HEK293 (cell line): Measurements from ENCODE around the gene CMTM1.

Experiments used
- EGR2 ChIP-seq: fragments of 450-650 bp; formaldehyde crosslinking; IDR thresholded peaks from 2 replicates; pipeline ENCODE4 v1.5.1; 2016; ENCODE audit warnings: low read depth, missing biosample characterization, missing genetic modification characterization
- GFI1B ChIP-seq: fragments of 450-650 bp; formaldehyde crosslinking; IDR thresholded peaks from 2 replicates; pipeline ENCODE4 v1.5.1; 2016; ENCODE audit warnings: missing biosample characterization, missing genetic modification characterization
- GLI2 ChIP-seq: fragments of 450-650 bp; formaldehyde crosslinking; IDR thresholded peaks from 2 replicates; pipeline ENCODE4; 2017; ENCODE audit warnings: missing biosample characterization, missing genetic modification characterization, low read depth, borderline replicate concordance
- INSM2 ChIP-seq: fragments of 450-650 bp; formaldehyde crosslinking; IDR thresholded peaks from 2 replicates; pipeline ENCODE4 v1.5.1; 2016; ENCODE audit warnings: missing biosample characterization, missing genetic modification characterization
- KLF16 ChIP-seq: fragments of 450-650 bp; formaldehyde crosslinking; IDR thresholded peaks from 2 replicates; pipeline ENCODE4 v1.5.1; 2017; ENCODE audit warnings: missing biosample characterization, missing genetic modification characterization
- KLF8 ChIP-seq: fragments of 450-650 bp; formaldehyde crosslinking; IDR thresholded peaks from 2 replicates; pipeline ENCODE4 v1.5.1; 2016; ENCODE audit warnings: missing biosample characterization, missing genetic modification characterization
- TCF7L2 ChIP-seq: IDR thresholded peaks from 2 replicates; pipeline ENCODE4 v1.6.1; 2011; ENCODE audit warnings: low read depth, mild to moderate bottlenecking, inconsistent platforms, low read length, moderate library complexity, borderline replicate concordance
- TRIM28 ChIP-seq: IDR thresholded peaks from 2 replicates; pipeline ENCODE4 v1.6.1; 2011; ENCODE audit warnings: low read length, control low read depth, borderline replicate concordance
- WT1 ChIP-seq: fragments of 450-650 bp; formaldehyde crosslinking; IDR thresholded peaks from 2 replicates; pipeline ENCODE4 v1.5.1; 2016; ENCODE audit warnings: missing biosample characterization, missing genetic modification characterization
- YY2 ChIP-seq: fragments of 450-650 bp; formaldehyde crosslinking; IDR thresholded peaks from 2 replicates; pipeline ENCODE4 v1.5.1; 2016; ENCODE audit warnings: missing biosample characterization, missing genetic modification characterization
- ZBTB17 ChIP-seq: fragments of 450-650 bp; formaldehyde crosslinking; IDR thresholded peaks from 2 replicates; pipeline ENCODE4 v1.5.1; 2016; ENCODE audit warnings: missing biosample characterization, missing genetic modification characterization
- ZBTB21 ChIP-seq: fragments of 450-650 bp; formaldehyde crosslinking; IDR thresholded peaks from 2 replicates; pipeline ENCODE4 v1.5.1; 2017; ENCODE audit warnings: missing biosample characterization, missing genetic modification characterization
- ZBTB7A ChIP-seq: fragments of 450-650 bp; formaldehyde crosslinking; IDR thresholded peaks from 2 replicates; pipeline ENCODE4 v1.5.1; 2016; ENCODE audit warnings: low read depth, missing biosample characterization, missing genetic modification characterization
- ZEB2 ChIP-seq: fragments of 450-650 bp; formaldehyde crosslinking; IDR thresholded peaks from 2 replicates; pipeline ENCODE4 v1.5.1; 2016; ENCODE audit warnings: missing biosample characterization, missing genetic modification characterization
- ZFP37 ChIP-seq: fragments of 450-650 bp; formaldehyde crosslinking; IDR thresholded peaks from 2 replicates; pipeline ENCODE4 v1.5.1; 2016; ENCODE audit warnings: missing biosample characterization, missing genetic modification characterization
- ZIC2 ChIP-seq: fragments of 450-650 bp; formaldehyde crosslinking; IDR thresholded peaks from 2 replicates; pipeline ENCODE4 v1.5.1; 2016; ENCODE audit warnings: missing biosample characterization, missing genetic modification characterization
- ZNF132 ChIP-seq: fragments of 450-650 bp; formaldehyde crosslinking; IDR thresholded peaks from 2 replicates; pipeline ENCODE4 v1.5.1; 2017; ENCODE audit warnings: missing biosample characterization, missing genetic modification characterization, borderline replicate concordance
- ZNF146 ChIP-seq: fragments of 450-650 bp; formaldehyde crosslinking; IDR thresholded peaks from 2 replicates; pipeline ENCODE4 v1.5.1; 2016; ENCODE audit warnings: missing biosample characterization, missing genetic modification characterization
- ZNF311 ChIP-seq: fragments of 450-650 bp; formaldehyde crosslinking; IDR thresholded peaks from 2 replicates; pipeline ENCODE4 v1.5.1; 2017; ENCODE audit warnings: missing biosample characterization, missing genetic modification characterization, borderline replicate concordance
- ZNF394 ChIP-seq: fragments of 450-650 bp; formaldehyde crosslinking; IDR thresholded peaks from 2 replicates; pipeline ENCODE4 v1.5.1; 2016; ENCODE audit warnings: missing biosample characterization, missing genetic modification characterization, mild to moderate bottlenecking, moderate library complexity, borderline replicate concordance
- ZNF398 ChIP-seq: fragments of 450-650 bp; formaldehyde crosslinking; IDR thresholded peaks from 2 replicates; pipeline ENCODE4 v1.5.1; 2017; ENCODE audit warnings: missing biosample characterization, missing genetic modification characterization
- ZNF423 ChIP-seq: fragments of 450-650 bp; formaldehyde crosslinking; IDR thresholded peaks from 2 replicates; pipeline ENCODE4 v1.5.1; 2016; ENCODE audit warnings: missing biosample characterization, missing genetic modification characterization
- ZNF426 ChIP-seq: fragments of 450-650 bp; formaldehyde crosslinking; IDR thresholded peaks from 2 replicates; pipeline ENCODE4 v1.5.1; 2017; ENCODE audit warnings: missing biosample characterization, missing genetic modification characterization, mild to moderate bottlenecking, inconsistent platforms, moderate library complexity
- ZNF433 ChIP-seq: fragments of 450-650 bp; formaldehyde crosslinking; IDR thresholded peaks from 2 replicates; pipeline ENCODE4 v1.5.1; 2016; ENCODE audit warnings: missing biosample characterization, missing genetic modification characterization, low read depth
- ZNF670 ChIP-seq: fragments of 450-650 bp; formaldehyde crosslinking; IDR thresholded peaks from 2 replicates; pipeline ENCODE4 v1.5.1; 2016; ENCODE audit warnings: missing biosample characterization, missing genetic modification characterization, low read depth
- ZNF785 ChIP-seq: fragments of 450-650 bp; formaldehyde crosslinking; IDR thresholded peaks from 2 replicates; pipeline ENCODE4 v1.5.1; 2016; ENCODE audit warnings: missing biosample characterization, missing genetic modification characterization
- ZSCAN30 ChIP-seq: fragments of 450-650 bp; IDR thresholded peaks from 2 replicates; pipeline ENCODE4 v1.5.1; 2018; ENCODE audit warnings: missing biosample characterization, mild to moderate bottlenecking, missing genetic modification characterization, moderate library complexity
- TF ChIP-seq, protein P1 (sequence below): fragments of 450-650 bp; formaldehyde crosslinking; IDR thresholded peaks from 2 replicates; pipeline ENCODE4 v1.5.1; 2016; ENCODE audit warnings: missing biosample characterization, missing genetic modification characterization
- TF ChIP-seq, protein P2 (sequence below): fragments of 450-650 bp; formaldehyde crosslinking; conservative IDR thresholded peaks from 2 replicates; pipeline ENCODE4 v1.5.1; 2016; ENCODE audit warnings: low read depth, missing biosample characterization, missing genetic modification characterization

The CMTM1 gene

GRCh38 chr16:66603537-66604375 lies 37.5 kb downstream of the CMTM1 start (continued):
- peak; percentile 99 for TF ChIP-seq ZNF398 (tag by site-specific recombination)
- no peak for TF ChIP-seq ZNF670 (tag by site-specific recombination)
- TF ChIP-seq ZNF146 (tag by site-specific recombination): no peak
- peak; percentile 63; the same call in 1 of the 2 replicates for TF ChIP-seq TRIM28
- no peak; the same call in none of the 2 replicates for TF ChIP-seq ZEB2 (tag by site-specific recombination)
- TF ChIP-seq ZIC2: 0 out of 2 replicates have a peak, but pooled peaks have one; percentile 20
- 0 out of 2 replicates have a peak, but pooled peaks have one; percentile 43 for TF ChIP-seq ZNF423 (tag by site-specific recombination)
- no peak for TF ChIP-seq ZNF311 (tag by site-specific recombination)
- TF ChIP-seq GFI1B (tag by site-specific recombination): peak; percentile 54; the same call in 1 of the 2 replicates
- TF ChIP-seq ZNF433 (tag by site-specific recombination): no peak
- TF ChIP-seq ZNF426 (tag by site-specific recombination): no peak
- peak; percentile 27; the same call in 1 of the 2 replicates for TF ChIP-seq ZFP37
- TF ChIP-seq KLF16 (tag by site-specific recombination): peak; percentile 95
- no peak for TF ChIP-seq EGR2
- peak; percentile 52; the same call in 1 of the 2 replicates for TF ChIP-seq YY2 (tag by site-specific recombination)
- no peak for TF ChIP-seq TCF7L2
- TF ChIP-seq, protein P1, sequence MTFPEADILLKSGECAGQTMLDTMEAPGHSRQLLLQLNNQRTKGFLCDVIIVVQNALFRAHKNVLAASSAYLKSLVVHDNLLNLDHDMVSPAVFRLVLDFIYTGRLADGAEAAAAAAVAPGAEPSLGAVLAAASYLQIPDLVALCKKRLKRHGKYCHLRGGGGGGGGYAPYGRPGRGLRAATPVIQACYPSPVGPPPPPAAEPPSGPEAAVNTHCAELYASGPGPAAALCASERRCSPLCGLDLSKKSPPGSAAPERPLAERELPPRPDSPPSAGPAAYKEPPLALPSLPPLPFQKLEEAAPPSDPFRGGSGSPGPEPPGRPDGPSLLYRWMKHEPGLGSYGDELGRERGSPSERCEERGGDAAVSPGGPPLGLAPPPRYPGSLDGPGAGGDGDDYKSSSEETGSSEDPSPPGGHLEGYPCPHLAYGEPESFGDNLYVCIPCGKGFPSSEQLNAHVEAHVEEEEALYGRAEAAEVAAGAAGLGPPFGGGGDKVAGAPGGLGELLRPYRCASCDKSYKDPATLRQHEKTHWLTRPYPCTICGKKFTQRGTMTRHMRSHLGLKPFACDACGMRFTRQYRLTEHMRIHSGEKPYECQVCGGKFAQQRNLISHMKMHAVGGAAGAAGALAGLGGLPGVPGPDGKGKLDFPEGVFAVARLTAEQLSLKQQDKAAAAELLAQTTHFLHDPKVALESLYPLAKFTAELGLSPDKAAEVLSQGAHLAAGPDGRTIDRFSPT (tag by site-specific recombination): peak; percentile 38; the same call in 1 of the 2 replicates
- TF ChIP-seq ZSCAN30 (tag by site-specific recombination): 0 out of 2 replicates have a peak, but pooled peaks have one; percentile 23
- no peak for TF ChIP-seq ZNF132 (tag by site-specific recombination)
- TF ChIP-seq ZNF394 (tag by site-specific recombination): no peak
- TF ChIP-seq INSM2 (tag by site-specific recombination): 0 out of 2 replicates have a peak, but pooled peaks have one; percentile 34
- no peak for TF ChIP-seq GLI2
- TF ChIP-seq KLF8: 0 out of 2 replicates have a peak, but pooled peaks have one; percentile 22
- TF ChIP-seq WT1 (tag by site-specific recombination): no peak
- TF ChIP-seq ZBTB21 (tag by site-specific recombination): no peak; the same call in 1 of the 2 replicates
- TF ChIP-seq ZNF785: peak; percentile 96
- TF ChIP-seq ZBTB17 (tag by site-specific recombination): peak; percentile 87
- TF ChIP-seq, protein P2, sequence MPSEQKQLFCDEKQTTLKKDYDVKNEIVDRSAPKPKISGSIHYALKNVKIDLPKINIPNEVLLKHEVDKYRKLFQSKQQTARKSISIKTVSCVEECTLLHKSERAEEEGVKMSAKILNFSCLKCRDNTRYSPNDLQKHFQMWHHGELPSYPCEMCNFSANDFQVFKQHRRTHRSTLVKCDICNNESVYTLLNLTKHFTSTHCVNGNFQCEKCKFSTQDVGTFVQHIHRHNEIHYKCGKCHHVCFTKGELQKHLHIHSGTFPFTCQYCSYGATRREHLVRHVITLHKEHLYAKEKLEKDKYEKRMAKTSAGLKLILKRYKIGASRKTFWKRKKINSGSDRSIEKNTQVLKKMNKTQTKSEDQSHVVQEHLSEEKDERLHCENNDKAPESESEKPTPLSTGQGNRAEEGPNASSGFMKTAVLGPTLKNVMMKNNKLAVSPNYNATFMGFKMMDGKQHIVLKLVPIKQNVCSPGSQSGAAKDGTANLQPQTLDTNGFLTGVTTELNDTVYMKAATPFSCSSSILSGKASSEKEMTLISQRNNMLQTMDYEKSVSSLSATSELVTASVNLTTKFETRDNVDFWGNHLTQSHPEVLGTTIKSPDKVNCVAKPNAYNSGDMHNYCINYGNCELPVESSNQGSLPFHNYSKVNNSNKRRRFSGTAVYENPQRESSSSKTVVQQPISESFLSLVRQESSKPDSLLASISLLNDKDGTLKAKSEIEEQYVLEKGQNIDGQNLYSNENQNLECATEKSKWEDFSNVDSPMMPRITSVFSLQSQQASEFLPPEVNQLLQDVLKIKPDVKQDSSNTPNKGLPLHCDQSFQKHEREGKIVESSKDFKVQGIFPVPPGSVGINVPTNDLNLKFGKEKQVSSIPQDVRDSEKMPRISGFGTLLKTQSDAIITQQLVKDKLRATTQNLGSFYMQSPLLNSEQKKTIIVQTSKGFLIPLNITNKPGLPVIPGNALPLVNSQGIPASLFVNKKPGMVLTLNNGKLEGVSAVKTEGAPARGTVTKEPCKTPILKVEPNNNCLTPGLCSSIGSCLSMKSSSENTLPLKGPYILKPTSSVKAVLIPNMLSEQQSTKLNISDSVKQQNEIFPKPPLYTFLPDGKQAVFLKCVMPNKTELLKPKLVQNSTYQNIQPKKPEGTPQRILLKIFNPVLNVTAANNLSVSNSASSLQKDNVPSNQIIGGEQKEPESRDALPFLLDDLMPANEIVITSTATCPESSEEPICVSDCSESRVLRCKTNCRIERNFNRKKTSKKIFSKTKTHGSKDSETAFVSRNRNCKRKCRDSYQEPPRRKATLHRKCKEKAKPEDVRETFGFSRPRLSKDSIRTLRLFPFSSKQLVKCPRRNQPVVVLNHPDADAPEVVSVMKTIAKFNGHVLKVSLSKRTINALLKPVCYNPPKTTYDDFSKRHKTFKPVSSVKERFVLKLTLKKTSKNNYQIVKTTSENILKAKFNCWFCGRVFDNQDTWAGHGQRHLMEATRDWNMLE (tag by site-specific recombination): no peak
- peak; percentile 79; the same call in 1 of the 2 replicates for TF ChIP-seq ZBTB7A (tag by site-specific recombination)
- TF ChIP-seq, all 188 proteins: peak for 61
